ENCODE data around the gene RNLS.

Gene RNLS

GRCh38 chr10:88261152-88261551 is 322.0 kb downstream of the RNLS start:
- H3K4me3 ChIP-seq (ENCODE audit: control insufficient read depth, low read depth, low read length): no peak overlapping the region
- no peak for DNase-seq (ENCODE audit: low read depth)
- TF ChIP-seq CTCF (conservative IDR thresholded peaks at IDR 0.05; ENCODE audit: control insufficient read depth, insufficient read depth, low read depth, low read length): no peak

GRCh38 chr10:88260329-88261051 is 322.6 kb downstream of the RNLS start:
- TF ChIP-seq CTCF (conservative IDR thresholded peaks at IDR 0.05; ENCODE audit: control insufficient read depth, insufficient read depth, low read depth, low read length): no peak
- H3K4me3 ChIP-seq (ENCODE audit: control insufficient read depth, low read depth, low read length): no peak overlapping the region
- DNase-seq (ENCODE audit: low read depth): no peak

GRCh38 chr10:88259381-88259780 is 323.7 kb downstream of the RNLS start:
- no peak for TF ChIP-seq CTCF (conservative IDR thresholded peaks at IDR 0.05; ENCODE audit: control insufficient read depth, insufficient read depth, low read depth, low read length)
- no peak for DNase-seq (ENCODE audit: low read depth)
- H3K4me3 ChIP-seq (ENCODE audit: control insufficient read depth, low read depth, low read length): no peak overlapping the region

- peak; percentile 16 for DNase-seq (ENCODE audit: low read depth)
- H3K4me3 ChIP-seq (ENCODE audit: control insufficient read depth, low read depth, low read length): no peak overlapping the region
- no peak for TF ChIP-seq CTCF (conservative IDR thresholded peaks at IDR 0.05; ENCODE audit: control insufficient read depth, insufficient read depth, low read depth, low read length)
Measured at GRCh38 chr10:88256886-88257285, 326.2 kb downstream of the RNLS start.

- H3K4me3 ChIP-seq (ENCODE audit: control insufficient read depth, low read depth, low read length): peak overlapping the region; percentile 27
- DNase-seq (ENCODE audit: low read depth): peak; percentile 91
- no peak for TF ChIP-seq CTCF (conservative IDR thresholded peaks at IDR 0.05; ENCODE audit: control insufficient read depth, insufficient read depth, low read depth, low read length)
Measured at GRCh38 chr10:88256013-88256680, 327.0 kb downstream of the RNLS start.

- H3K4me3 ChIP-seq (ENCODE audit: control insufficient read depth, low read depth, low read length): no peak overlapping the region
- no peak for TF ChIP-seq CTCF (conservative IDR thresholded peaks at IDR 0.05; ENCODE audit: control insufficient read depth, insufficient read depth, low read depth, low read length)
- peak; percentile 93 for DNase-seq (ENCODE audit: low read depth)
Measured at GRCh38 chr10:88254091-88254490, 329.0 kb downstream of the RNLS start.
